ENCODE data around the gene PYURF. TPM values are rescaled to one million over a fixed set of nuclear protein-coding genes. Genes with fewer than 3 reads are reported as not detected.

The PYURF gene
- total RNA-seq, 1 donor from 2014 or later: 81.0 TPM

GRCh38 chr4:88514557-88515511, 8.7 kb downstream of the PYURF start:
- DNase-seq (ENCODE audit: low spot score): no peak

- no peak for DNase-seq (ENCODE audit: low spot score)
These were observed 12.3 kb downstream of the PYURF start for GRCh38 chr4:88511236-88511635.

- no peak for DNase-seq (ENCODE audit: low spot score)
These were observed 20.2 kb downstream of the PYURF start for GRCh38 chr4:88503344-88503743.

- DNase-seq (ENCODE audit: low spot score): no peak
These were observed 25.6 kb downstream of the PYURF start for GRCh38 chr4:88497859-88498409.

- DNase-seq (ENCODE audit: low spot score): no peak
These were observed 34.3 kb downstream of the PYURF start for GRCh38 chr4:88489100-88489761.

- DNase-seq (ENCODE audit: low spot score): no peak
These were observed 42.0 kb downstream of the PYURF start for GRCh38 chr4:88481537-88481936.

- DNase-seq (ENCODE audit: low spot score): no peak
These were observed 45.3 kb downstream of the PYURF start for GRCh38 chr4:88478247-88478646.

GRCh38 chr4:88477229-88477860, 46.2 kb downstream of the PYURF start:
- DNase-seq (ENCODE audit: low spot score): no peak

Other genes with a start within 250 kb of the PYURF start
- 10.4 TPM for gene PPM1K, start 239.2 kb downstream of the PYURF start, total RNA-seq
- gene HERC6, start 144.9 kb downstream of the PYURF start, total RNA-seq: 7.7 TPM
- 5.9 TPM for gene HERC5, start 66.7 kb downstream of the PYURF start, total RNA-seq
- gene HERC3, start 68.7 kb upstream of the PYURF start, total RNA-seq: 21.2 TPM
- 6.5 TPM for gene NAP1L5, start 174.1 kb upstream of the PYURF start, total RNA-seq